GM21515 (cell line): Measurements from ENCODE around the gene TRPM4.
"Not testable (repeated sequence)": the region's sequence is repeated elsewhere in the genome, so short reads cannot be mapped to it uniquely, and the experiment has no call there.

Experiments used
- ATAC-seq: cut with Tn5 transposase; IDR thresholded peaks from one replicate; pipeline ENCODE4 v1.9.1; 2021; ENCODE audit not compliant: unreplicated experiment

Gene TRPM4

DNA sequence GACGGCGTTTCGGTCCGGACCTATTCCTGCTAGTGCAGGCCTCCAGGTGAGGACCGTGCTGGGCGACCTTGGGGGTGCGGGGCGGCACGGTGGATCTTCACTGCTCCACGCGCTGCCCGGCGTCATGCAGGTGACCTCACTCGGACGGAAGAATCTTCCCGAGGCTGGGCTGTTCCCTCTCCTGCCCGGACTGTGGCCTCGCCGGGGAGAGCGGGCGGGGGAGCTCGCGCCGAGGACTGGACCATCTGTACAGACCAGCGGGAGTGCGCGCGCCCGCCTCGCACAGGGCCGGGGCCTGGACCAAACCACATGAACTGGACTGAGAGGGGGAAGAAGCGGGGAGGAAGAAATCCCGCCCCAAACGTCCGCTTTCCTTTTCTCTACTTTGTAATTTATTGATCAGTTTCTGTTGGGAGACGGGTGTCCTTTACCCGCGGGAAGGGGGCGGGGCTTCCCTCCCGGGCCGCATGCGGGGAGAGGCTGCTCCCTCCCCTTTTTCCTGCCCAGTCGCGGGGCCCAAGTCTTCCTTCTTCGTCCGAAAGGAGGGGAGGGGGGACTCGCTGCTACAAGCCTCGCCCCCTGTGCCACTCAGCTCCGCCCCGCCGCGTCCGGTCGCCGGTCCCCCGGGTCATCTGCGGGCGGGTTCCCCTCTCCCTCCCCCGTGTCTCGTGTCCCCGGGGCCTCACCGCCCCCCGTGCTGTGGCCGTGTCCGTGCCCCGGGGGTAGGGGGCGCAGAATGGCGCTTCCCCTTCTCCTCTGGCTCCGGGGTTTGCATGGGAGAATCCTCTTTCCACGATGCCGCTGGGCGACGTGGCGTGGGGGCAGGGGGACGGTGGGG lies 7.3 kb upstream of the TRPM4 start:
- no peak for ATAC-seq

DNA sequence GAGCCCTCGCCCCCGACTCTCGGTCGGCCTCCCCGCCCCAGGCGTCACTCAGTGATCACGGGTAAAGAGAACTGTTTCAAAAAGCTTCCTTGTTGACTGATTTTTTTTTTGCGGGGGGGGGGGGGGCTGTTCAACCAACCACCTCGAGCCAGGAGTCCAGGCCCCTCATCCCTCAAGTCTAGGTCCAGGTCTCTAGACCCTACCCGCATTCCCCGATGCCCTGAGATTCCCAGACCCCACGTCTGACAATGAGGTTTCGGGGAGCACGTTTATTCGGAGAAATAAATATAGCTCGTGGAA lies 6.7 kb upstream of the TRPM4 start:
- ATAC-seq = no peak

DNA sequence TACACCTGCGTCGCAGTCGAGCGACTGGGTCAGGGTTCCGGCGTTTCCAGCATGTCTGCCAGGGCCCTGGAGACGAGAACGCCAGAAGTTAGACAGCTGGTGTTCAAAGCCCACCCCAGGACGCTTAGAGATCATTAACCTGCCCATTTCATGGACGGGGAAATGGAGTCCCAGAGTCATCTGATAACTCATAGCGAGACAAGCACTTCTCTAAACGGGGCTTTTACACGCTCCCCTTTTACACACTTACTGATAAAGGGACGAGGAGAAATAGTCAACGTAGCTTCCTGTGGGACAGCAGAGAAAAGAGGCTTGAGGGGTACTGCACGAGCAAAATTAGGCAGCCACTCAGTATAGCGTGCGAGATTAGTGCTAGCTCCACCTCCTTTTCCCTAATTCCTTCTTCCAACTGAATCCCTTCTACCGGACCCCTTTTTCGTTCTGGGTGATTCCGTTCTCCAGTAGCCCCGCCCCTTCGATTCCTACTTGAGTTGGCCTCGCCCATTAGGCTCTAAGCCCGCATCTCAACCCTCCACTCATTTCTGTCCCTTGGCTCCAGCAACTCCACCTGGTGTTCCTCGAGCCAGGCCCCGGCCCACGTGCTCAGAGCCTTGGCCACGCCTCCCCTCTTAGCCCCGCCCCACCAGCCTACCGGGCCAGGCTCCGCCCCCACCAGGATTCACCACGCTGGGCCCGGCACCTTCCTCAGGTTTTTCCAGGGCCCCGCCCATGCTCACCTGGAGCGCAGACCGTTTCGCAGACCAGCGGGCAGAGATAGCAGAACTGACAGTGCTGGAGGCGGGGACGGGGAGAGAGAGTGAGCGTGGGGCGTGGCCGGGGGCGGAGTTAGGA lies 6.1 kb upstream of the TRPM4 start:
- ATAC-seq = no peak

DNA sequence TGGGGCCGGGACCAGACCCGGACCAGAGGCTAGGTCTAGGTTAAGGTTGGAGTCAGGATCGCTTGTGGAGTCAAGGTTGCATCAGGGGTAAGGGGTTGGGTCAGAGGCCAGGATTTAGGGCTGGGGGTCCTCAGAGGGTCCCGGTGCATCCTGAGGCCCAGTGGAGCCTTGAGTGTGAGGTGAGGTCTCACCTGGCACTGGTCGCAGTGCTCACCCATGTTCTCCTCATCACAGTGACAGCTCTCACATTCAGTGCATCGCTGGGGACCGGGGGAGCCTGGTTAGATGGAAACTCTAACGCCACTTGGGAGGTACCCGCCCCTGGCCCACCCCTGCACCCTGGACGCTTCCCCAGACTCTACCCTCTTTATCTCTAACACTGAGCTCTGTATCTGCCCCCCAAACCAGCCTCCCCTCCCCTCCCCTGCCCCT lies 5.5 kb upstream of the TRPM4 start:
- ATAC-seq = no peak

DNA sequence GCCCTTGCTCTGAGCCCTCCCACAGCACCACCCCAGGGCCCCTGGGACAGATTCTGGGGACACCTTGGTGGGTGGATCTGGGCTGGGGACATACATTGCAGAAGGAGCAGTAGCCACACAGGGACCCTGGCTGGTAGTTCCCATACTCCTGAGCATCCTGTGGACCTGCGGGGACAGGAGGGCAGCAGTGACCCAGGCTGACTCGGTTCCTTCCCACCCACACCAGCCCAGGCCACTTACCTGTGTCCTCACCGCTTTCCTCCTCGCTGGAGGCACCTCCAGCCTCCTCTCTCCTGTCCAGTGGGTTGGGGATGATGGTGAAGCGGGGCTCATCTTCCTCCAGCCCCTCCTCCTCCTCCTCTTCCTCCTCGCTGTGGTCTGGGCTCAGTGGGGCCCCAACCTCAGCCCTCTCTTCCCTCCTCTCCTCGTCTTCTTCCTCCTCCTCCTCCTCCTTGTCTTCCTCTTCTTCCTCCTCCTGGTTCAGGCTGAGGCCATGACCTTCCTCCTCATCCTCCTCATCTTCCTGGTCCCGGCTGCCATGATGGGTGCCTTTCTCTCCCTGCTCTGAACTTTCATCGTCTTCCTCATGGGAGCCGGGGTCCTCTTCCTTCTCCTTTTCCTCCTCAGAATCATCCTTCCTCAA lies 4.3 kb upstream of the TRPM4 start:
- ATAC-seq = no peak

DNA sequence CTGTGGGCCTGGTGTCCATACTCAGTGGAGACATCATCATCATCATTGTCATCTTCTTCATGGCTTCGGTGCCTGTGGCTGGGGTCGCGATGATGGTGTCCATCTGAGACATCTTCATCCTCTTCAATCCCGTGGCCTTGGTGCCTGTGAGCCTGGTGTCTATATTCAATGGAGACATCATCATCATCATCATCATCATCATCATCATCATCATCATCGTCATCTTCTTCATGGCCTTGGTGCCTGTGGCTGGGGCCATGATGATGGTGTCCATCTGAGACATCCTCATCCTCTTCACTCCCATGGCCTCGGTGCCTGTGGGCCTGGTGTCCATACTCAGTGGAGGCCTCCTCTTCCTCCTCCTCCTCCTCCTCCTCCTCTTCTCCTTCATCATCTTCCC lies 3.3 kb upstream of the TRPM4 start:
- ATAC-seq = no peak

DNA sequence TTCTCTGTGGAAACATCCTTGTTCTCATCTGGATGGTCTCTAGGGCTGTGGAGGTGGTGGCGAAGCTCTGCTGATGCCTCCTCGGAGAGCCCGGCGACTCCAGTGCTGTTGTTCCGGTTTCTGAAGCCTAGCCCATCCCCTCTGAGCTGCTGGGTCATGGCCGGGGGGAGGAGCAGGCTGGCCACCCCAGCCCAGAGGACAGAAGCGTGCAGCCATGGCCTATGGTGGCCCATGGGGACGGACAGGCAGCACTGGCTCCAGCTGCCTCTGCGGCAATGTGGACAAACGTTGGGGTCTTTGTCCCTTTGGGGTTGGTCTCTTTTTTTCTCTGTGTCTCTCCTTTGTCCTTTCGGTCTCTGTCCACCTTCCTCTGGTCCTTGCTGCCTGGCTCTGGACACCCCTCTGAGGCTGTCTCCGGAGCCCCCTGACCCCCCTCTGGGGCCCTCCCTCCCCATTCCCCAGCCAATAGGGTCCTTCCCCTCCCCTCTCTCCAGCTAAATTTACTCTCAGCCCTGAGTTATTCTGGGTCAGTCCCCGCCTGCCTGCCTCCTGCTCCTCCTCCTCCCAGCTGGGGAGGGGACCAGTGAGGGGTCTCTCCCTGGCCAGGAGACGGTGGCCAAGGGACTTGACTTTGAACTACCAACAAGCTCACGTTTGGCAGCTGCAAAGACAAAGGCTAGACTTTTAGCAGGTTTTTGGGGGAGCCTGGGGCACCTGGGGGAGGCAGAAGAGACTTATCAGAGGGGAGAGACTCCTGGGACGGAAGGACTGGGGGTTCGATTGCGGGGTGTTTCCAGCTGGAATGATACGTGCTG lies 2.4 kb upstream of the TRPM4 start, which contains the start of gene HRC:
TSS of gene HRC (minus strand) at position 392 of the 815 bp plus-strand sequence. CDS start at position 233, 159 bp downstream.
- ATAC-seq = no peak

DNA sequence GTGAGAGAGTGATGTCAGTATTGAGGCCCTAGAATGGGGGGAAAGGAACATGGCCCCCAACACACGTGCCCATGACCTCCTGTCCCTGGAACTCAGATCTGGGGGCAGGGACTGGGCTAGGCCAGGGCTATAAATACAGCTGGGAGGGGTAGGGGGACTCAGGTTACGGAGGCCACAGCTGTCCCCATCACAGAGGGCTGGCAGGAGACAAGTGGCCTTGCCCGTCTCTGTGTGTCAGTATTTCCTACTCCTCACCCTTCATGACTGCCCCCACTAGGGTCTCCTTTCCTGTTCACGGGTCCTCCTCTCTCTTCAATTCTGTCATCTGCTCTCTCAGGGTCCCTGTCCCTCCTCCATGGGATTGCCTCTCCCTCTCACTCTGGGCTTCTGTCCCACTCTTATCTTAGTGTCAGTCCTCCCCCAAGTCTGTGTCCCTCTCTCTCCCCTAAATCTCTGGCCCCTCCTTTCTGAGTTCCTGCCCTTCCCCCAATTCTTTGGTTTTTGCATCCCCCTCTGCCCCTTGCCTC lies 1.7 kb upstream of the TRPM4 start:
- ATAC-seq = no peak

DNA sequence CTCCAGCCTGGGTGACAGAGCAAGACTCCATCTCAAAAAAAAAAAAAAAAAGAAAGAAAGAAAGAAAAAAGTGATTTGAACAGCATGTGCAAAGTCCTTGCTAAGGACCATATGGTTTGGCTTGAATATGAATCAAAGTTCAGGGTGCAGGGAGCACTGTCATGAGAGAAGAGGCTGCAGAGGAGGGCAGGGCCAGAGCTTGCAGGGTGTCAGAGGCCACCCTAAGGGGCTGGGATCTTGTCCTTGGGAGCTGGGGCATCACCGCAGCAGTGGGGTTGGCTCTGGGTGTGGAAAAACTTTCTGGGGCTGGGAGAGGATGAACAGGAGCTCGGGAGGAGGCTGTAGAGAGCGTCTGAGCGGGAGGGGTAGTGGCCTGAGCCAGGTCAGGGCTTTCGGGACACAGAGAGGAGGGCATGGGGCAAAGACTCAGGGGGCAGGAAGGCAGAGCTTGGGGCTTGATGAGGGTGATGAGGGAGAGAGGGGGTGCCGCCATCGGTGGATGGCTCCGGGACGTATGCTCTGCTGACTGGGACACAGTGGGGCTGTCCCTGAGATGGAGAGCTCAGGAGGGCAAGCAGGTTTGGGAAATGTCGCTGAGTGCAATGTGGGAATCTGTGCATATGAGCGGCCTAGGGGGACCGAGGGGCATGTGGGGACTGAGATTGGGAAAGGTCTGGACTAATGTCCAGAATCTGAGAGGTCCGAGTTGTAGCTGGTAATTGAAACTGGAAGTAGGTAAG lies 3.0 kb downstream of the TRPM4 start:
- no peak for ATAC-seq

DNA sequence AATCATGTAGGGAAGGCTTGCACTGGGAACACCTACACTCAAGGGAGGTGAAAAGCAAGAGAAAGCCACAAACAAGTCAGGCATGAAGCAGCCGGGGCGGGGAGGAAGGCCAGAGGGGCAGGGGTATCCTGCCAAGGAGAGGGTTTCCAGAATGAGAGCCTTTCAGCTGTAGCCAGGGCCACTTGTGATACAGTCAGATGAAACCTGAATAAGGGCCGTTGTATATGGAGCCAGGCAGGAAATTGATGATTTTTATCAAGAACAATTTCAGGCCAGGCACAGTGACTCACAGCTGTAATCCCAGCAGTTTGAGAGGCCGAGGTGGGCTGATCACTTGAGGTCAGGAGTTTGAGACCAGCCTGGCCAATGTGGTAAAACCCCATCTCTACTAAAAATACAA lies 4.4 kb downstream of the TRPM4 start:
- no peak for ATAC-seq

DNA sequence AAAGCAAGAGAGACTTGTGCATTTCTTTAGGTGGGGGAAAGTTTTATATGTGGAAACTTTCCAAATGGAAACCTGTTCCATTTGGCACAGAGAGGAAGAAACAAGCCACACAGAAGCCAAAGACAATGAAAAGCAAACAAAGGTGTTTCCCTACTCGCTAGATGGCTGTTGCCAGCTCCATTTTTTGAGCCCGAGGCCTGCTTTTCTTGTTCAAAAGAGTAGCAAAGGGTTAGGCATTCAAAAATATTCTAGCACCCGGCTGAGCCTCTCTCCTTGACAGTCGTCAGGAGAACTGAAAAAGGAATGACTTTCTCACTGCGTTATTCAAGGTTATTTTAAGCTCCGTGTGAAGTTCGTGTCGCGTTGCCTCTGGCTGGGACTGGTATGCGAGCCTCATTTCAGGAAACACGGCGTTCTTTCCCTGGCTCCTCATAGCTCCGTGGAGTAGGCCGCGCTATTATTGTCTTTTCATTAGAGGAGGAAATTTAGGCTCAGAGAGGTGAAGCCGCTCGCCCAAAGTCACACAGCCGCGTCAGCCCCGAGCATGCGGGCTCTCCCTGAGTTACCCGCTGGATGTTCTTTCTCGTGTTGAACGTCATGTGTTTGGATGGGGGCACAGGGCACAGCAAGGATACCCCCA lies 7.6 kb downstream of the TRPM4 start:
- ATAC-seq = no peak

DNA sequence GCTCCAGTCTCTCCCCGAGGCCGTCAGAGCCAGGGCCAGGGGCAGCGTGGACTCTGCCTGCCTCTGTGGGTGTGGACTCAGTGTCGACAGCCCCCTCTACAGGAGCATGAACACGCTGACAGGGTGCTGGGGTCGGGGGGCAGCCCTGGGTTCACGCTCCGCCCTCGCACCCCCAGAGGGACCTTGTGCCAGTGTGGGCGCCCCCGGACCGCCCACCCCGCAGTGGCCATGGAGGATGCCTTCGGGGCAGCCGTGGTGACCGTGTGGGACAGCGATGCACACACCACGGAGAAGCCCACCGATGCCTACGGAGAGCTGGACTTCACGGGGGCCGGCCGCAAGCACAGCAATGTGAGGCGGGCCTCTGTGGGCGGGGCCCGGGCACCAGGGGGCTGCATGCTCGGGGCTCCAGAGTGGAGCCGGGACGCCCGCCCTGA lies 8.3 kb downstream of the TRPM4 start:
- no peak for ATAC-seq

DNA sequence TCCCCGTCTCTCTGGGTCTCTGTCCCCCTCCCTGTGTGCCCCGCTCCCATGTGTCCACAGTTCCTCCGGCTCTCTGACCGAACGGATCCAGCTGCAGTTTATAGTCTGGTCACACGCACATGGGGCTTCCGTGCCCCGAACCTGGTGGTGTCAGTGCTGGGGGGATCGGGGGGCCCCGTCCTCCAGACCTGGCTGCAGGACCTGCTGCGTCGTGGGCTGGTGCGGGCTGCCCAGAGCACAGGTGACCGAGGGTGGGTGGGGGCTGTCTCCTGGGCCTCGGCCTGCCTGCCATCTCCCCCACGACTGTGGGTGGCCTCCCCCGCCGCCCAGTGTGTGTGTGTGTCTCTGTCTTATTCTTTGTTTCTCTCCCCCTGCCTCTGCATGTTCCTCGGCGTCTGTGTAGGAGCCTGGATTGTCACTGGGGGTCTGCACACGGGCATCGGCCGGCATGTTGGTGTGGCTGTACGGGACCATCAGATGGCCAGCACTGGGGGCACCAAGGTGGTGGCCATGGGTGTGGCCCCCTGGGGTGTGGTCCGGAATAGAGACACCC lies 10.3 kb downstream of the TRPM4 start:
- ATAC-seq = no peak

DNA sequence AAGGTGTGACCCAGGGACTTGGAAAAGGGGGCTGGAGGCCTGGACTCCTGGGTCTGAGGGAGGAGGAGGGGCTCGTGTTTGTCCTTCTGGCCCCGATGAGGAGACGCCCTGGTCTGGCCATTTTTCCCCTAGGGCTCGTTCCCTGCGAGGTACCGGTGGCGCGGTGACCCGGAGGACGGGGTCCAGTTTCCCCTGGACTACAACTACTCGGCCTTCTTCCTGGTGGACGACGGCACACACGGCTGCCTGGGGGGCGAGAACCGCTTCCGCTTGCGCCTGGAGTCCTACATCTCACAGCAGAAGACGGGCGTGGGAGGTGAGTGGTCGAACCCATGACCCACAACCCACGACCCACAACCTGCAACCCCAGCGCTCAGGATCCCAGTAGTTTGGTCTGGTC lies 10.8 kb downstream of the TRPM4 start:
- no peak for ATAC-seq

DNA sequence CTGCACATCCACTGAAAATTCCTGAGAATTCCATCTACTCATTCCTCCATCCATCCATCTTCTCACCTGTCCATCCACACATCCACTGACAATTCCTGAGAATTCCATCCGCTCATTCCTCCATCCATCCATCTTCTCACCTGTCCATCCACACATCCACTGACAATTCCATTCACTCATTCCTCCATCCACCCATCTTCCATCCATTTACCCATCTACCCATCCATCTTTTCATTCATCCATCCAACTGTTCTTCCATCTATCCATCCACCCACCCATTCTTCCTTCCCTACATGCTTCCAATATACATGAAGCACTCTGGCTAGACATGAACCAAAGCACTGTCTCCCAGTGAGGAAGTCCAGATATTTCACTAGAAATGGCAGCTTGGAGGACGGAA lies 15.6 kb downstream of the TRPM4 start:
- no peak for ATAC-seq

DNA sequence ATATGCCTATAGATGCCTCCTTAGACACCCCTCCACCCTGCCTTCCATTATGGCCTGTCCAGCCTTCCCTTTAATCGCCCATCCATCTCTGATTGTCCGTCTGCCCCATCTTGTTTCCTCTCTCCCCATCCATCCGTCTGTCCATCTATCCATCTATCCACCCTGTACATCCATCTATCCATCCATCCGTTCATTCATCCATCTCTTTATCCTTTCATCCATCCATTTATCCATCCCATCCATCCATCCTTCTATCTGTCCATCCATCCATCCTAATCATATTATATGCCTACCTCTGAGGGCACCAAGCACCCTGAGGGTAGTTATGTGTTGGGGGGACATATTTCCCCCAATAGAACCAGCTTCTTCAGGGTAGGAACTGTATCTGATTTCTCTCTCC lies 23.1 kb downstream of the TRPM4 start:
- ATAC-seq = no peak

DNA sequence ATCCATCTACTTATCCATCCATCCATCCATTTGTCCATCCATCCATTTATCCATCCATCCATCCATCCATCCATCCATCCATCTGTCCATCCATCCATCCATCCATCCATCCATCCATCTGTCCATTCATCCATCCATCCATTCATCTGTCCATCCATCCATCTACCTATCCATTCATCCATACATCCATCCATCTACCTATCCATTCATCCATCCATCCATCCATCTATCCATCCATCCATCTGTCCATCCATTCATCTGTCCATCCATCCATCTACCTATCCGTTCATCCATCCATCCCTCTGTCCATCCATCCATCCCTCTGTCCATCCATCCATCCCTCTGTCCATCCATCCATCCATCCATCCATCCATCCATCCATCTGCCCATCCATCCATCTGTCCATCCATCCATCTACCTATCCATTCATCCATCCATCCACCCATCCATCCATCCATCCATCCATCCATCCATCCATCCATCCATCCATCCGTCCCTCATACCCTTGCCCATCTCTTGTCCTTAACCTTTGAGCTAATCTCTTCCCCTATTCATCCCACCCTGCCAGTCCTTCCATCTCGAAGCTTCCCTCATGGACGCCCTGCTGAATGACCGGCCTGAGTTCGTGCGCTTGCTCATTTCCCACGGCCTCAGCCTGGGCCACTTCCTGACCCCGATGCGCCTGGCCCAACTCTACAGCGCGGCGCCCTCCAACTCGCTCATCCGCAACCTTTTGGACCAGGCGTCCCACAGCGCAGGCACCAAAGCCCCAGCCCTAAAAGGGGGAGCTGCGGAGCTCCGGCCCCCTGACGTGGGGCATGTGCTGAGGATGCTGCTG lies 24.6 kb downstream of the TRPM4 start:
- not testable (repeated sequence) for ATAC-seq

DNA sequence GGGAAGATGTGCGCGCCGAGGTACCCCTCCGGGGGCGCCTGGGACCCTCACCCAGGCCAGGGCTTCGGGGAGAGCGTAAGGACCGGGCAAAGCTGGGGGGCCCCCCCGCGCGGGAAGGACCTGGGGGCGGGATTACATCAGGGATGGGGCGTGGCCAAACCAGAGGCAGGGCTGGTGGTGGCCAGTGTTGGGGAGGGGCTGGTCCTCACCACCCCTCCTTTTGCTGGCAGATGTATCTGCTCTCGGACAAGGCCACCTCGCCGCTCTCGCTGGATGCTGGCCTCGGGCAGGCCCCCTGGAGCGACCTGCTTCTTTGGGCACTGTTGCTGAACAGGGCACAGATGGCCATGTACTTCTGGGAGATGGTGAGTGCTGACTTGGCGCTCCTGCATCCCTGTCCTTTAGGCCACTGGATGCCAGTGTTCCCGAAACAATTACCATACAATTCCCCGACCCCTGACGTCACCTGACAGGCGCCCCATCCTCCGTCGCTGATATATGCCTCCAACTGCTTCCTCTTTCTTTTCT lies 25.3 kb downstream of the TRPM4 start:
- no peak for ATAC-seq
